Measurements from ENCODE around the gene TBC1D22A.

The TBC1D22A gene

GRCh38 chr22:46755525-46755924, 6.9 kb upstream of the TBC1D22A start:
- no peak for ATAC-seq
- TF ChIP-seq ZC3H10 (CRISPR knock-in tag; IDR thresholded peaks at IDR 0.05) (no peak), OSR1 (CRISPR knock-in tag; IDR thresholded peaks at IDR 0.05) (no peak), PPARA (CRISPR knock-in tag; IDR thresholded peaks at IDR 0.05; ENCODE audit: borderline replicate concordance) (no peak), ARNTL (CRISPR knock-in tag; IDR thresholded peaks at IDR 0.05; ENCODE audit: borderline replicate concordance, low read depth) (no peak), BACH2 (CRISPR knock-in tag; IDR thresholded peaks at IDR 0.05; ENCODE audit: borderline replicate concordance) (no peak), SNAI2 (CRISPR knock-in tag; IDR thresholded peaks at IDR 0.05) (no peak), RARB (CRISPR knock-in tag; IDR thresholded peaks at IDR 0.05) (no peak)
- TF ChIP-seq, protein P1, sequence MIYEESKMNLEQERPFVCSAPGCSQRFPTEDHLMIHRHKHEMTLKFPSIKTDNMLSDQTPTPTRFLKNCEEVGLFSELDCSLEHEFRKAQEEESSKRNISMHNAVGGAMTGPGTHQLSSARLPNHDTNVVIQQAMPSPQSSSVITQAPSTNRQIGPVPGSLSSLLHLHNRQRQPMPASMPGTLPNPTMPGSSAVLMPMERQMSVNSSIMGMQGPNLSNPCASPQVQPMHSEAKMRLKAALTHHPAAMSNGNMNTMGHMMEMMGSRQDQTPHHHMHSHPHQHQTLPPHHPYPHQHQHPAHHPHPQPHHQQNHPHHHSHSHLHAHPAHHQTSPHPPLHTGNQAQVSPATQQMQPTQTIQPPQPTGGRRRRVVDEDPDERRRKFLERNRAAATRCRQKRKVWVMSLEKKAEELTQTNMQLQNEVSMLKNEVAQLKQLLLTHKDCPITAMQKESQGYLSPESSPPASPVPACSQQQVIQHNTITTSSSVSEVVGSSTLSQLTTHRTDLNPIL (CRISPR knock-in tag; IDR thresholded peaks at IDR 0.05; ENCODE audit: low read depth) = no peak

DNA sequence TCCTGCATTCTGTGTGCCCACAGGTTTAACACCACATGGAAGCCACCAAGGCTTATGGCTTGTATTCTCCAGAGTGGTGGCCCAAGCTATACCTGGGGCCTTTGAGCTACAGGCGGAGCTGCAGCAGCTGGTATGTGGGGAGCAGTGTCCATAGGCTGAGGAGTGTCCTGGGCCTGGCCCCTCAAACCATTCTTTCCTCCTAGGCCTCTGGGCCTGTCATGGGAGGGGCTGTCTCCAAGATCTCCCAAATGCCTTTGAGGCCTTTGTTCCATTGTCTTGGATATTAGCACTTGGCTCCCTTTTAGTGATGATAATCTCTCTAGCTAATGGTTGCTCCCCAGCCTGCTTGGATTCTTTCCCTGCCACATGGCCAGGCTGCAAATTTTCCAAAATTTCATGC, 6.4 kb upstream of the TBC1D22A start:
- no peak for ATAC-seq
- TF ChIP-seq TOX (CRISPR knock-in tag; IDR thresholded peaks at IDR 0.05; ENCODE audit: borderline replicate concordance) (no peak), ESRRG (CRISPR knock-in tag; IDR thresholded peaks at IDR 0.05) (no peak), ZFP3 (CRISPR knock-in tag; IDR thresholded peaks at IDR 0.05) (no peak), BACH2 (CRISPR knock-in tag; IDR thresholded peaks at IDR 0.05; ENCODE audit: borderline replicate concordance) (no peak), TSHZ2 (CRISPR knock-in tag; IDR thresholded peaks at IDR 0.05) (no peak), GLIS3 (CRISPR knock-in tag; IDR thresholded peaks at IDR 0.05) (no peak)
- TF ChIP-seq, protein P2, sequence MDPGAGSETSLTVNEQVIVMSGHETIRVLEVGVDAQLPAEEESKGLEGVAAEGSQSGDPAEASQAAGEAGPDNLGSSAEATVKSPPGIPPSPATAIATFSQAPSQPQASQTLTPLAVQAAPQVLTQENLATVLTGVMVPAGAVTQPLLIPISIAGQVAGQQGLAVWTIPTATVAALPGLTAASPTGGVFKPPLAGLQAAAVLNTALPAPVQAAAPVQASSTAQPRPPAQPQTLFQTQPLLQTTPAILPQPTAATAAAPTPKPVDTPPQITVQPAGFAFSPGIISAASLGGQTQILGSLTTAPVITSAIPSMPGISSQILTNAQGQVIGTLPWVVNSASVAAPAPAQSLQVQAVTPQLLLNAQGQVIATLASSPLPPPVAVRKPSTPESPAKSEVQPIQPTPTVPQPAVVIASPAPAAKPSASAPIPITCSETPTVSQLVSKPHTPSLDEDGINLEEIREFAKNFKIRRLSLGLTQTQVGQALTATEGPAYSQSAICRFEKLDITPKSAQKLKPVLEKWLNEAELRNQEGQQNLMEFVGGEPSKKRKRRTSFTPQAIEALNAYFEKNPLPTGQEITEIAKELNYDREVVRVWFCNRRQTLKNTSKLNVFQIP (CRISPR knock-in tag; IDR thresholded peaks at IDR 0.05; ENCODE audit: borderline replicate concordance, low read depth) = no peak
- TF ChIP-seq, protein P1 (CRISPR knock-in tag; IDR thresholded peaks at IDR 0.05; ENCODE audit: low read depth) = no peak

GRCh38 chr22:46757104-46757503, 5.3 kb upstream of the TBC1D22A start:
- ATAC-seq = no peak

More at GRCh38 chr22:46757104-46757503, 5.3 kb upstream of the TBC1D22A start:
- no peak for TF ChIP-seq PATZ1 (CRISPR knock-in tag; IDR thresholded peaks at IDR 0.05; ENCODE audit: borderline replicate concordance)
- TF ChIP-seq PPARA (CRISPR knock-in tag; IDR thresholded peaks at IDR 0.05; ENCODE audit: borderline replicate concordance) = no peak
- TF ChIP-seq RARB (CRISPR knock-in tag; IDR thresholded peaks at IDR 0.05) = no peak
- TF ChIP-seq ZNF8 (CRISPR knock-in tag; IDR thresholded peaks at IDR 0.05) = no peak
- TF ChIP-seq SNAI2 (CRISPR knock-in tag; IDR thresholded peaks at IDR 0.05) = no peak
- TF ChIP-seq ZFP3 (CRISPR knock-in tag; IDR thresholded peaks at IDR 0.05) = no peak
- TF ChIP-seq BACH2 (CRISPR knock-in tag; IDR thresholded peaks at IDR 0.05; ENCODE audit: borderline replicate concordance) = no peak
- TF ChIP-seq ZC3H10 (CRISPR knock-in tag; IDR thresholded peaks at IDR 0.05) = no peak
- TF ChIP-seq, protein P1 (CRISPR knock-in tag; IDR thresholded peaks at IDR 0.05; ENCODE audit: low read depth) = no peak
- TF ChIP-seq ZFP30 (CRISPR knock-in tag; IDR thresholded peaks at IDR 0.05) = no peak
